GM18520 (cell line): ENCODE measurements around the gene COL3A1.

Experiments used
- ATAC-seq: cut with Tn5 transposase; IDR thresholded peaks from one replicate; pipeline ENCODE4 v1.9.1; 2021; ENCODE audit not compliant: unreplicated experiment

The COL3A1 gene

GRCh38 chr2:188974164-188974563 lies at the start of gene COL3A1:
Gene COL3A1, plus strand, starts transcription at chr2:188974373. Its CDS starts 117 bp downstream, at chr2:188974490.
- no peak for ATAC-seq

GRCh38 chr2:188928643-188929042 lies 45.5 kb upstream of the COL3A1 start:
- ATAC-seq = no peak

- ATAC-seq = no peak
Measured at GRCh38 chr2:188931361-188931760, 42.8 kb upstream of the COL3A1 start.

- ATAC-seq = no peak
Measured at GRCh38 chr2:188937228-188938220, 36.6 kb upstream of the COL3A1 start.

GRCh38 chr2:188940171-188940570 lies 34.0 kb upstream of the COL3A1 start:
- no peak for ATAC-seq

- ATAC-seq = no peak
Measured at GRCh38 chr2:188944442-188944841, 29.7 kb upstream of the COL3A1 start.

- no peak for ATAC-seq
Measured at GRCh38 chr2:188949046-188949818, 24.9 kb upstream of the COL3A1 start.

- ATAC-seq = no peak
Measured at GRCh38 chr2:188952901-188953300, 21.3 kb upstream of the COL3A1 start.

GRCh38 chr2:188956290-188956689 lies 17.9 kb upstream of the COL3A1 start:
- ATAC-seq = no peak

- no peak for ATAC-seq
Measured at GRCh38 chr2:188956961-188957360, 17.2 kb upstream of the COL3A1 start.

- ATAC-seq = no peak
Measured at GRCh38 chr2:188957646-188958045, 16.5 kb upstream of the COL3A1 start.

GRCh38 chr2:188963741-188964140 lies 10.4 kb upstream of the COL3A1 start:
- ATAC-seq = no peak

- ATAC-seq = no peak
Measured at GRCh38 chr2:188964976-188965546, 9.1 kb upstream of the COL3A1 start.

GRCh38 chr2:188965563-188965962 lies 8.6 kb upstream of the COL3A1 start:
- ATAC-seq = no peak

- ATAC-seq = no peak
Measured at GRCh38 chr2:188966079-188966571, 8.0 kb upstream of the COL3A1 start.

GRCh38 chr2:188966728-188967440 lies 7.3 kb upstream of the COL3A1 start:
- no peak for ATAC-seq

- no peak for ATAC-seq
Measured at GRCh38 chr2:188969236-188969635, 4.9 kb upstream of the COL3A1 start.

GRCh38 chr2:188969651-188970050 lies 4.5 kb upstream of the COL3A1 start:
- no peak for ATAC-seq

- ATAC-seq = no peak
Measured at GRCh38 chr2:188970211-188970610, 4.0 kb upstream of the COL3A1 start.

GRCh38 chr2:188971432-188971861 lies 2.7 kb upstream of the COL3A1 start:
- no peak for ATAC-seq

- no peak for ATAC-seq
Measured at GRCh38 chr2:188973641-188974040, 532 bp upstream of the COL3A1 start.
